Muscle layer of colon (tissue), 2 donors: ENCODE measurements around the gene OVCA2.
A peak's percentile ranks its signal among the peaks of the same experiment; 100 is the strongest.

Experiments
- H3K27ac ChIP-seq: one replicate; pipeline ENCODE4 v1.7.0; 2013; ENCODE audit warnings: low read depth, mild to moderate bottlenecking, low read length, moderate library complexity
- H3K27me3 ChIP-seq, 2 donors: one replicate each; pipeline ENCODE4 v1.7.0; 2013; ENCODE audit warnings: low read length in 2 of 2, mild to moderate bottlenecking in 2 of 2; ENCODE audit not compliant: insufficient read depth in 2 of 2, control insufficient read depth in 1 of 2
- H3K36me3 ChIP-seq: one replicate; pipeline ENCODE4 v1.7.0; 2013; ENCODE audit warnings: mild to moderate bottlenecking, low read length; ENCODE audit not compliant: insufficient read depth
- H3K4me1 ChIP-seq: one replicate; pipeline ENCODE4 v1.7.0; 2013; ENCODE audit warnings: mild to moderate bottlenecking, low read length; ENCODE audit not compliant: insufficient read depth
- H3K4me3 ChIP-seq, 2 donors: one replicate each; pipeline ENCODE4 v1.7.0; 2013; ENCODE audit warnings: low read length in 2 of 2, low read depth in 1 of 2, mild to moderate bottlenecking in 1 of 2, moderate library complexity in 1 of 2
- H3K9ac ChIP-seq: one replicate; pipeline ENCODE4 v1.7.0; 2013; ENCODE audit warnings: low read length
- H3K9me3 ChIP-seq: one replicate; pipeline ENCODE4 v1.7.0; 2013; ENCODE audit warnings: mild to moderate bottlenecking, low read length
- donor health status: abdominal sarcoma.
- donor health status: Adenocarcinoma of cecum.

OVCA2 gene

DNA sequence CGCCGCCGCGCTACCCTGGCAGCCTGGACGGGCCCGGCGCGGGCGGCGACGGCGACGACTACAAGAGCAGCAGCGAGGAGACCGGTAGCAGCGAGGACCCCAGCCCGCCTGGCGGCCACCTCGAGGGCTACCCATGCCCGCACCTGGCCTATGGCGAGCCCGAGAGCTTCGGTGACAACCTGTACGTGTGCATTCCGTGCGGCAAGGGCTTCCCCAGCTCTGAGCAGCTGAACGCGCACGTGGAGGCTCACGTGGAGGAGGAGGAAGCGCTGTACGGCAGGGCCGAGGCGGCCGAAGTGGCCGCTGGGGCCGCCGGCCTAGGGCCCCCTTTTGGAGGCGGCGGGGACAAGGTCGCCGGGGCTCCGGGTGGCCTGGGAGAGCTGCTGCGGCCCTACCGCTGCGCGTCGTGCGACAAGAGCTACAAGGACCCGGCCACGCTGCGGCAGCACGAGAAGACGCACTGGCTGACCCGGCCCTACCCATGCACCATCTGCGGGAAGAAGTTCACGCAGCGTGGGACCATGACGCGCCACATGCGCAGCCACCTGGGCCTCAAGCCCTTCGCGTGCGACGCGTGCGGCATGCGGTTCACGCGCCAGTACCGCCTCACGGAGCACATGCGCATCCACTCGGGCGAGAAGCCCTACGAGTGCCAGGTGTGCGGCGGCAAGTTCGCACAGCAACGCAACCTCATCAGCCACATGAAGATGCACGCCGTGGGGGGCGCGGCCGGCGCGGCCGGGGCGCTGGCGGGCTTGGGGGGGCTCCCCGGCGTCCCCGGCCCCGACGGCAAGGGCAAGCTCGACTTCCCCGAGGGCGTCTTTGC is 16.2 kb downstream of the OVCA2 start:
- Histone ChIP-seq H3K27ac (no peak overlapping the region), H3K4me3 (peak overlapping the region in 1 of 2 donors; percentile 20), H3K9me3 (no peaks in the 10 kb centered on the region), H3K4me1 (peaks cover 35% of the 10 kb centered on the region), H3K36me3 (peaks cover 12% of the 10 kb centered on the region), H3K9ac (no peak overlapping the region), H3K27me3 (peaks cover 7 to 28% of the 10 kb centered on the region in 2 donors)

GRCh38 chr17:2058586-2059546 is 17.0 kb downstream of the OVCA2 start:
- peaks cover 39% of the 10 kb centered on the region for H3K4me1 ChIP-seq
- H3K27ac ChIP-seq: peak overlapping the region; percentile 66
- H3K36me3 ChIP-seq: peaks cover 16% of the 10 kb centered on the region
- H3K9me3 ChIP-seq: no peaks in the 10 kb centered on the region
- peak overlapping the region in 1 of 2 donors; percentile 18 for H3K4me3 ChIP-seq
- peak overlapping the region; percentile 40 for H3K9ac ChIP-seq
- H3K27me3 ChIP-seq: peaks cover 7 to 26% of the 10 kb centered on the region in 2 donors

GRCh38 chr17:2059547-2060384 is 17.9 kb downstream of the OVCA2 start:
- H3K27ac ChIP-seq: peak overlapping the region; percentile 66
- peak overlapping the region in 1 of 2 donors; percentile 35 for H3K4me3 ChIP-seq
- H3K36me3 ChIP-seq: peaks cover 24% of the 10 kb centered on the region
- peaks cover 41% of the 10 kb centered on the region for H3K4me1 ChIP-seq
- H3K9ac ChIP-seq: peak overlapping the region; percentile 40
- no peaks in the 10 kb centered on the region for H3K9me3 ChIP-seq
- peaks cover under 1 to 18% of the 10 kb centered on the region in 2 donors for H3K27me3 ChIP-seq

DNA sequence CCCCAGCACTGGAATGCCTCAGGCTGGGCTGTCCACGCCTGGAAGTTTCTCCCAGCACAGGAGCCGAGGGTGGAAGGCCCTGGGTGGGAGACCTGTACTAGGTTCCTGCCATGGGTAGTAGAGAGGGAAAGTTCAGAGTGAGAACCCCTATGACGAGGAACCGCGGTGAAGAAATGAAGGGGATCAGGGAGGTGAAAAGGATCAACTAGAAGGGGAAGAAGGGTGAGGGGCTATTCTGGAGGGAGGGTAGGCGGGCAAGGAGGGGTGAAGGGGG is 18.5 kb downstream of the OVCA2 start:
- peaks cover 28% of the 10 kb centered on the region for H3K36me3 ChIP-seq
- H3K4me3 ChIP-seq: peak overlapping the region in 1 of 2 donors; percentile 35
- peaks cover 0 to 15% of the 10 kb centered on the region in 2 donors for H3K27me3 ChIP-seq
- peaks cover 44% of the 10 kb centered on the region for H3K4me1 ChIP-seq
- H3K9me3 ChIP-seq: no peaks in the 10 kb centered on the region
- H3K27ac ChIP-seq: peak overlapping the region; percentile 75
- peak overlapping the region; percentile 40 for H3K9ac ChIP-seq

DNA sequence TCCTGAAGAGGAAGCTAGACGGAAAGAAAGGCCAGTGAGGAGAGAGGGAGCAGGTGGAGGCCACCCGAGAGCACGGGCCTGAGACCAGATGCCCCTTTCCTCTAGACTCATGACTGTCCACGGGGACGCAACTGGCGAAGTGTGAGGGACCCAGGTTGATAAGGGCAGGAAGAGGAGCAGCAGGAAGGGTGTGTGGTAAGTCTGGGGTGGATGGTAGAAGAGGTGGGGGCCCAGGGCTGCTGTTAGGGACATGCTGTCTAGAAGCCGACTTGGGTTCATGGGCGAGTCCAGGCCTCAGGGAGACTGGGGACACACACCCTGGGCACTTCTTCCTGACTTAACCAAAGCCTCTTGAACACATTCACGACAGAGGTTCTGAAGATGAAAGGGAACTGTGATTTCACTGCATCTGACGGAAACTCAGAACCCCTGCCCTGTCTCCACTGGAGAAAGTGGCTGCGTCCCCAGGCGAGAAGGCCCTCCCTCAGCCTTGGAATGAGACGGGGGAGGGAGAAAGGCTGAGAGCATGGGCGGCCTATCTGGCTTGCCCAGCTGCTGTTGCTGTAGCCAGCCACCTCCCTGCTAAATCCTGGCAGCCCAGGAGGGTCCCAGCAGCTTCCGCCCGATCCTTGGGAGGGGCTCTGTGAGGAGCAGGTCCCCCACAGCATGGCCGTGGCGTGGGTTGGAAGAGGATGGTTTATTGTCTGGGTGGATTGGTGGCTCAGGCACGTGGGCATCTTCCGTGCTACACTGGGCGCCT is 19.0 kb downstream of the OVCA2 start:
- Histone ChIP-seq H3K9me3 (no peaks in the 10 kb centered on the region), H3K4me3 (no peak overlapping the region), H3K36me3 (peaks cover 31% of the 10 kb centered on the region), H3K4me1 (peaks cover 48% of the 10 kb centered on the region), H3K27ac (peak overlapping the region; percentile 75), H3K9ac (no peak overlapping the region), H3K27me3 (peaks cover 0 to 11% of the 10 kb centered on the region in 2 donors)

DNA sequence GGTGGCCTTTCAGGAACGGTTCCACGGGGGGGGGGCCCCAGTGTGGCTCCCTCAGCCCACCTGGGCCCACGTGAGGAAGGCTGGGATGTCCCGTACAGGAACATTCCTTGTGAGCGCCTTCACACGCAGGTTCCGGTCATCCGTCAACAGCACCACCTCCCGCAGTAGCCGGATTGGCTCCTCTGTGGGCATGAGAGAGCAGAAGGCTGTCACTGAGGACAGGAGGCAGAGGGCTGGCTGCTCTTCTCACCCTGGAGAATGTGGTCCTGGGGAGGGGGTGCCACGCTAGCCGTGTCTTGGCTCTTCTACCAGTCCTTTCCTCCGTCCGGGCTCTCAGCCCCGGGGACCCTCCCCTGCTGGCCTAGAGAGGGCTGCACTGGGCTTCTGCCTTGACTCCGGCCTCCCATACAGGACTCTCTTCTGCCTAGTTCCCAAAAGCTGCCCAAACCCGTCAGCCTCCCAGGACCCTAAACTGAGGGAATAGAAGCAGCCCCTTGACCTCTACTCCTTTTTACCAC is 19.7 kb downstream of the OVCA2 start:
- H3K36me3 ChIP-seq: peaks cover 34% of the 10 kb centered on the region
- peaks cover 55% of the 10 kb centered on the region for H3K4me1 ChIP-seq
- H3K27ac ChIP-seq: peak overlapping the region; percentile 75

DNA sequence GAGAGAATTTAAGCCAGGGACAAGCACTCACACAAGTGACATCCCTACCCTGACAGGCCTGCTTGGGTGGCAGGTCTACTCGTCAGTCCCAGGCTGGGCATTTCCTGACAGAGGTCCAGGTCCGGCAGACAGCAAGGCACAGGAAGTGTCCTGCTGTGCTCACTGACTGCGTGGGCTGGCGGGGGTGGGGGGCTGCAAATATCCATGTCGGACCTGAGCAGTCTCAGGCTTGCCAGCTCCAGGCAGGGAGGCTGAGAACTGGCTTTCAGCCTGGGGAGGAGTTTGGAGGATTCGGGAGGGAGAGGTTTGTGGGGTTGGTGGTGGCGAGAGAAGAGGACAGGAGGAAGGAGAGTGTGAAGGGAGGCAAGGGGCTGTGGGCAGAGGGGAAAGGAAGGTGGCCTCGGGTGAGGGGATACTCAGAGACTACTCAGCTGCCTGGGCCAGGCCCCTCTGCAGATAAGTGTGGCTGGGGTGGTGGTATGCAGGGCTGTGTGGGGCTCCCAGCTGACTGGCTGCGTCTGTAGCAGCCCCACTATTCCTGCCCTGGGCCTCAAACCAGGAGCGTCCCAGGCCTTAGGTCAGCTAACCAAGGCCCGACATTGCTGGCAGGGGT is 20.9 kb downstream of the OVCA2 start:
- Histone ChIP-seq H3K27ac (peak overlapping the region; percentile 77), H3K4me1 (peaks cover 67% of the 10 kb centered on the region)

More for the DNA sequence above, 19.7 kb downstream of the OVCA2 start:
- peaks cover 0 to 7% of the 10 kb centered on the region in 2 donors for H3K27me3 ChIP-seq
- no peaks in the 10 kb centered on the region for H3K9me3 ChIP-seq
- no peak overlapping the region for H3K9ac ChIP-seq
- no peak overlapping the region for H3K4me3 ChIP-seq

GRCh38 chr17:2063261-2064146 is 21.7 kb downstream of the OVCA2 start:
- Histone ChIP-seq H3K4me1 (peaks cover 72% of the 10 kb centered on the region), H3K4me3 (no peak overlapping the region), H3K9me3 (no peaks in the 10 kb centered on the region), H3K27me3 (peaks cover 0 to 6% of the 10 kb centered on the region in 2 donors), H3K27ac (peak overlapping the region; percentile 77), H3K9ac (peak overlapping the region; percentile 13), H3K36me3 (peaks cover 37% of the 10 kb centered on the region)

More for the DNA sequence above, 20.9 kb downstream of the OVCA2 start:
- Histone ChIP-seq H3K9ac (no peak overlapping the region), H3K36me3 (peaks cover 34% of the 10 kb centered on the region), H3K9me3 (no peaks in the 10 kb centered on the region), H3K27me3 (peaks cover 0 to 6% of the 10 kb centered on the region in 2 donors), H3K4me3 (no peak overlapping the region)

DNA sequence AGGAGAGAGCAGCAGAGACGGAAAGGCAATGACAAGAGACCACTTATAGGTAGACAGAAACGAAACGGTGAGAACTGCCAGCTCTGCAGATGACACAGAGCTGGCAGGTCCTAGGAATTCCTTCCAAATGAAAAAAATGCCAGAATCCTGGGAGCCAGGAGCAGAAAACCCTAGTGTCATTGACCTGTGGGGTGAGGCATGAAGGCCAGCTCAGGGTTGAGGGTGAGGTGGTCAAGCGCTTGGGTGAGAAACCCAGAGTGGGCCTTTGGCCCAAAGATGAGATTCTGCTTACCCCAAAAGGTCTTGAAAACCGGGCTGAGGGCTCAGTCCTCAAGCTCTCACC is 22.3 kb downstream of the OVCA2 start:
- peaks cover 40% of the 10 kb centered on the region for H3K36me3 ChIP-seq
- H3K9ac ChIP-seq: no peak overlapping the region
- peaks cover 0 to under 1% of the 10 kb centered on the region in 2 donors for H3K27me3 ChIP-seq
- H3K4me3 ChIP-seq: no peak overlapping the region
- H3K9me3 ChIP-seq: no peaks in the 10 kb centered on the region
- H3K4me1 ChIP-seq: peaks cover 75% of the 10 kb centered on the region
- peak overlapping the region; percentile 77 for H3K27ac ChIP-seq
